A549 (cell line): ENCODE data around the gene SH3TC2. TPM values are rescaled to one million over a fixed set of nuclear protein-coding genes. Genes with fewer than 3 reads are reported as not detected.

Experiments used
- ATAC-seq, 2 experiments: fragments of 200-7000 bp in 1 of 2; fragments of >200 bp in 1 of 2; cut with Nextera tagmentation in 1 of 2; cut with Tn5 transposase in 1 of 2; 3 replicates each; pipeline versions ENCODE4 v1.8.0 to v1.9.1; 2018 to 2020; ENCODE audit warnings: mild to moderate bottlenecking in 1 of 2, moderate library complexity in 1 of 2
- CTCF ChIA-PET: fragments of 300-600 bp; sonication (Branson Sonifier 250); formaldehyde crosslinking; extraction: SDS; loops from one replicate; lab custom pipeline; 2021; ENCODE audit warnings: antibody characterized with exemption, inconsistent platforms; lab: Yijun Ruan, JAX
- POLR2A ChIA-PET: fragments of 350-600 bp; formaldehyde crosslinking; extraction: SDS; loops from one replicate; lab custom pipeline; 2021; ENCODE audit warnings: antibody characterized with exemption, inconsistent platforms; lab: Yijun Ruan, JAX
- DNase-seq, 2 experiments: peaks; one replicate each; pipeline versions ENCODE4 v3.0.0 to v3.0.0-alpha.2; 2011 to 2016; ENCODE audit warnings: low read depth in 1 of 2, low spot score in 1 of 2
- FAIRE-seq: peaks from 2 replicates; lab custom pipeline; 2011; peaks lifted over from hg19 to GRCh38; lab: Jason Lieb, UNC
- H3K27ac ChIP-seq, 2 experiments: fragments of >200 bp; sonication (Bioruptor Twin); formaldehyde crosslinking; 3 replicates each; pipeline ENCODE4 v1.5.1; 2016 to 2017
- H3K4me1 ChIP-seq: fragments of >200 bp; sonication (Bioruptor Twin); formaldehyde crosslinking; 3 replicates; pipeline ENCODE4 v1.6.1; 2016
- H3K4me2 ChIP-seq: fragments of >200 bp; sonication (Bioruptor Twin); formaldehyde crosslinking; 3 replicates; pipeline ENCODE4 v1.6.1; 2016
- H3K4me3 ChIP-seq: fragments of >200 bp; sonication (Bioruptor Twin); formaldehyde crosslinking; 3 replicates; pipeline ENCODE4 v1.5.1; 2016
- H3K9me3 ChIP-seq: fragments of >200 bp; sonication (Bioruptor Twin); formaldehyde crosslinking; 3 replicates; pipeline ENCODE4 v1.6.1; 2016
- ATOH8 ChIP-seq: fragments of 250-450 bp; sonication (Bioruptor Pico); IDR thresholded peaks from 2 replicates; pipeline ENCODE4 v1.5.0; 2020; ENCODE audit warnings: low read depth, mild to moderate bottlenecking, moderate library complexity
- BCL3 ChIP-seq: fragments of >200 bp; sonication (Bioruptor Twin); formaldehyde crosslinking; IDR thresholded peaks from 3 replicates; pipeline ENCODE4 v1.6.1; 2016
- BHLHE40 ChIP-seq: IDR thresholded peaks from 2 replicates; pipeline ENCODE4 v1.6.1; 2012; ENCODE audit warnings: low read depth, low read length, inconsistent platforms
- CBX2 ChIP-seq: fragments of 200-600 bp; sonication (generic); IDR thresholded peaks from 2 replicates; pipeline ENCODE4 v1.6.1; 2016; ENCODE audit warnings: low read depth, mild to moderate bottlenecking, borderline replicate concordance
- CEBPB ChIP-seq, 2 experiments: fragments of >200 bp in 1 of 2; sonication (Bioruptor Twin) in 1 of 2; formaldehyde crosslinking in 1 of 2; IDR thresholded peaks; 2 replicates each; pipeline ENCODE4 v1.6.1; 2012 to 2016
- CHD2 ChIP-seq: fragments of 150-350 bp; IDR thresholded peaks from 2 replicates; pipeline ENCODE4 v1.6.1; 2014; ENCODE audit warnings: low read length; ENCODE audit not compliant: partially characterized antibody
- CTCF ChIP-seq: fragments of >200 bp; sonication (Bioruptor Twin); formaldehyde crosslinking; IDR thresholded peaks from 3 replicates; pipeline ENCODE4 v1.5.1; 2016
- E2F6 ChIP-seq: IDR thresholded peaks from 2 replicates; pipeline ENCODE4 v1.6.1; 2012; ENCODE audit warnings: low read depth, borderline replicate concordance
- FOSL2 ChIP-seq, 2 experiments: fragments of 450-650 bp in 1 of 2; fragments of >200 bp in 1 of 2; sonication (Bioruptor Twin) in 1 of 2; formaldehyde crosslinking; IDR thresholded peaks; 2 replicates each; pipeline versions ENCODE4 v1.5.0 to v1.6.1; 2016 to 2020; ENCODE audit warnings: mild to moderate bottlenecking in 1 of 2, moderate library complexity in 1 of 2
- FOXS1 ChIP-seq: fragments of 250-450 bp; sonication (Bioruptor Pico); IDR thresholded peaks from 2 replicates; pipeline ENCODE4 v1.5.0; 2020; ENCODE audit warnings: mild to moderate bottlenecking, moderate library complexity
- HDAC2 ChIP-seq: fragments of 200-600 bp; sonication (generic); IDR thresholded peaks from 2 replicates; pipeline ENCODE4 v1.6.1; 2016
- HMGXB4 ChIP-seq: fragments of 250-450 bp; sonication (Bioruptor Pico); IDR thresholded peaks from 2 replicates; pipeline ENCODE4 v1.5.0; 2021; ENCODE audit warnings: mild to moderate bottlenecking, moderate library complexity, borderline replicate concordance
- HOXA7 ChIP-seq: fragments of 250-450 bp; sonication (Bioruptor Pico); IDR thresholded peaks from 2 replicates; pipeline ENCODE4 v1.5.0; 2020; ENCODE audit warnings: mild to moderate bottlenecking, moderate library complexity
- MAZ ChIP-seq: fragments of 150-350 bp; IDR thresholded peaks from 2 replicates; pipeline ENCODE4 v1.6.1; 2014; ENCODE audit warnings: antibody characterized with exemption, low read depth, low read length, borderline replicate concordance
- RARB ChIP-seq: fragments of 250-450 bp; sonication (Bioruptor Pico); IDR thresholded peaks from 2 replicates; pipeline ENCODE4 v1.8.0; 2021; ENCODE audit warnings: mild to moderate bottlenecking, moderate library complexity
- RCOR1 ChIP-seq: fragments of 150-350 bp; IDR thresholded peaks from 2 replicates; pipeline ENCODE4 v1.6.1; 2014; ENCODE audit warnings: antibody characterized with exemption, low read length, low read depth
- TP53 ChIP-seq: fragments of 250-450 bp; sonication (Bioruptor Pico); IDR thresholded peaks from 2 replicates; pipeline ENCODE4 v1.5.0; 2021; ENCODE audit warnings: mild to moderate bottlenecking, moderate library complexity
- ZFP36 ChIP-seq: fragments of 450-650 bp; IDR thresholded peaks from 2 replicates; pipeline ENCODE4 v1.6.1; 2014; ENCODE audit warnings: borderline replicate concordance; ENCODE audit not compliant: partially characterized antibody
- WGBS: methylation state at CpG from one replicate; pipeline ENCODE4 v1.1.6; 2017; ENCODE audit errors: missing lambda C conversion rate; 5-methylcytosine and 5-hydroxymethylcytosine counted together
- polyA plus RNA-seq, 4 experiments: library from polyadenylated mRNA; depleted of rRNA in 3 of 4; stranded (reverse); fragments of >200 nt; fragmentation: RNase III in 1 of 4; extraction: RNeasy Plus Mini Kit Qiagen cat#74134 plus additional on column Dnase treatment in 1 of 4; gene quantifications; 2 replicates in 3 of 4; 3 replicates in 1 of 4; pipeline ENCODE4 v1.2.3, GENCODE V29; 2011 to 2017
- TF ChIP-seq, protein P1 (sequence below): fragments of 200-600 bp; sonication (generic); IDR thresholded peaks from 2 replicates; pipeline ENCODE4 v1.6.1; 2016; ENCODE audit warnings: antibody characterized with exemption, mild to moderate bottlenecking, moderate library complexity
- TF ChIP-seq, protein P2 (sequence below): fragments of >200 bp; sonication (Bioruptor Twin); formaldehyde crosslinking; IDR thresholded peaks from 2 replicates; pipeline ENCODE4 v1.6.1; 2016

SH3TC2 gene
- polyA plus RNA-seq, 2 of the 4 experiments (the other 2 are of a cell fraction), result 0.06 to 0.34 TPM

- CTCF ChIA-PET, result interaction anchor here (1.0 to 3.4 kb wide), 3 partner anchors 9 to 18 kb away, joined by 6 to 26 read pairs (median 6); no protein-coding TSS in a partner anchor
- POLR2A ChIA-PET, result no interaction called here
- Histone ChIP-seq H3K27ac (no peak overlapping the region), H3K4me1 (no peaks in the 10 kb centered on the region), H3K9me3 (no peaks in the 10 kb centered on the region)
- ATAC-seq, result no peak
- 19% methylated on average over 1 of the region's 1 CpG for WGBS
- DNase-seq, result no peak
- TF ChIP-seq BCL3, result no peak
- no peak for TF ChIP-seq ZFP36
- no peak for TF ChIP-seq FOSL2 (IDR thresholded peaks at IDR 0.05)
- TF ChIP-seq FOSL2 (CRISPR knock-in tag; IDR thresholded peaks at IDR 0.05), result no peak
- TF ChIP-seq, protein P1, sequence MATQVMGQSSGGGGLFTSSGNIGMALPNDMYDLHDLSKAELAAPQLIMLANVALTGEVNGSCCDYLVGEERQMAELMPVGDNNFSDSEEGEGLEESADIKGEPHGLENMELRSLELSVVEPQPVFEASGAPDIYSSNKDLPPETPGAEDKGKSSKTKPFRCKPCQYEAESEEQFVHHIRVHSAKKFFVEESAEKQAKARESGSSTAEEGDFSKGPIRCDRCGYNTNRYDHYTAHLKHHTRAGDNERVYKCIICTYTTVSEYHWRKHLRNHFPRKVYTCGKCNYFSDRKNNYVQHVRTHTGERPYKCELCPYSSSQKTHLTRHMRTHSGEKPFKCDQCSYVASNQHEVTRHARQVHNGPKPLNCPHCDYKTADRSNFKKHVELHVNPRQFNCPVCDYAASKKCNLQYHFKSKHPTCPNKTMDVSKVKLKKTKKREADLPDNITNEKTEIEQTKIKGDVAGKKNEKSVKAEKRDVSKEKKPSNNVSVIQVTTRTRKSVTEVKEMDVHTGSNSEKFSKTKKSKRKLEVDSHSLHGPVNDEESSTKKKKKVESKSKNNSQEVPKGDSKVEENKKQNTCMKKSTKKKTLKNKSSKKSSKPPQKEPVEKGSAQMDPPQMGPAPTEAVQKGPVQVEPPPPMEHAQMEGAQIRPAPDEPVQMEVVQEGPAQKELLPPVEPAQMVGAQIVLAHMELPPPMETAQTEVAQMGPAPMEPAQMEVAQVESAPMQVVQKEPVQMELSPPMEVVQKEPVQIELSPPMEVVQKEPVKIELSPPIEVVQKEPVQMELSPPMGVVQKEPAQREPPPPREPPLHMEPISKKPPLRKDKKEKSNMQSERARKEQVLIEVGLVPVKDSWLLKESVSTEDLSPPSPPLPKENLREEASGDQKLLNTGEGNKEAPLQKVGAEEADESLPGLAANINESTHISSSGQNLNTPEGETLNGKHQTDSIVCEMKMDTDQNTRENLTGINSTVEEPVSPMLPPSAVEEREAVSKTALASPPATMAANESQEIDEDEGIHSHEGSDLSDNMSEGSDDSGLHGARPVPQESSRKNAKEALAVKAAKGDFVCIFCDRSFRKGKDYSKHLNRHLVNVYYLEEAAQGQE, result no peak
- TF ChIP-seq, protein P2, sequence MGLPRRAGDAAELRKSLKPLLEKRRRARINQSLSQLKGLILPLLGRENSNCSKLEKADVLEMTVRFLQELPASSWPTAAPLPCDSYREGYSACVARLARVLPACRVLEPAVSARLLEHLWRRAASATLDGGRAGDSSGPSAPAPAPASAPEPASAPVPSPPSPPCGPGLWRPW, result no peak
- no peak for TF ChIP-seq HOXA7 (CRISPR knock-in tag)
- no peak for TF ChIP-seq MAZ
- no peak for TF ChIP-seq ATOH8
- TF ChIP-seq, all 56 proteins: peak for 0
- Histone ChIP-seq H3K4me2 (no peak overlapping the region), H3K4me3 (no peak overlapping the region)
- no peak for FAIRE-seq
These were observed 45.2 kb downstream of the SH3TC2 start for GRCh38 chr5:149017636-149018035.

DNA sequence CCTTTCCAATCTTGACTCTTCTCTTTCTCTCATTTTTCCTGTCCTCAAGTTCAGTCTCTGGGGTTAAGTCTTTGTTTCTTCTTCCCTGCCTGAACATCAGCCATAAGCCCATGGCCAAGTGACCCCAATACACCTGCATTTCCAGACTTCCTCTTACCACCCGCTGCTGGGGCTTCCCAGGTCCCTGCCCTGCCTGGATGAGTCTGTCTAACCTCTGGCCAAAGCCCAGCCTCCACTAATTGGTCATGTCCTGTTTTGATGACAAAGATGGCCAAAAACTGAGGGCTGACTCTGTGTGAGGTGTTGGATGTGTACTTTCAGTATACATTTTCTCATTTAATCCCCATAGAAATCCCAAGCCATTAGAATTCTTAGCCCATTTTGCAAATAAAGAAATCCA, 47.3 kb downstream of the SH3TC2 start:
- DNase-seq, result no peak
- ChIA-PET POLR2A (no interaction called here), CTCF (interaction anchor here (0.6 kb wide), 1 partner anchor 1388 kb away, joined by 3 read pairs; no protein-coding TSS in a partner anchor)
- H3K9me3 ChIP-seq, result no peaks in the 10 kb centered on the region
- no peak overlapping the region for H3K27ac ChIP-seq
- no peak for FAIRE-seq
- no peaks in the 10 kb centered on the region for H3K4me1 ChIP-seq
- no peak overlapping the region for H3K4me3 ChIP-seq
- no peak for ATAC-seq
- no peak overlapping the region for H3K4me2 ChIP-seq
- WGBS, result 75% methylated on average over 1 of the region's 1 CpG
- TF ChIP-seq RCOR1 (no peak), CTCF (no peak), BHLHE40 (no peak), E2F6 (no peak), TP53 (CRISPR knock-in tag) (no peak), RARB (CRISPR knock-in tag) (no peak), CEBPB (IDR thresholded peaks at IDR 0.05) (no peak), CBX2 (no peak), HMGXB4 (CRISPR knock-in tag) (no peak), HDAC2 (no peak), FOXS1 (CRISPR knock-in tag) (no peak), CHD2 (no peak)
- TF ChIP-seq, protein P1, result no peak
